T-helper 1 cell (primary cell): ENCODE measurements around the gene JPH3.
"Not testable (repeated sequence)": the region's sequence is repeated elsewhere in the genome, so short reads cannot be mapped to it uniquely, and the experiment has no call there.

Source experiments
- DNase-seq, 5 donors: peaks; one replicate each; pipeline ENCODE4 v3.0.0-alpha.2; 2012 to 2020

Gene JPH3

GRCh38 chr16:87656328-87656727, 54.0 kb downstream of the JPH3 start:
- no peak for DNase-seq

GRCh38 chr16:87657621-87658192, 55.4 kb downstream of the JPH3 start:
- no peak for DNase-seq

GRCh38 chr16:87658564-87659225, 56.4 kb downstream of the JPH3 start:
- no peak for DNase-seq

- DNase-seq, result peak in 1 of 5 donors; percentile 17
Observed at GRCh38 chr16:87661561-87661960, 59.3 kb downstream of the JPH3 start.

- DNase-seq, result no peak
Observed at GRCh38 chr16:87662254-87663204, 60.2 kb downstream of the JPH3 start.

- no peak for DNase-seq
Observed at GRCh38 chr16:87664792-87665191, 62.5 kb downstream of the JPH3 start.

- DNase-seq, result no peak
Observed at GRCh38 chr16:87665193-87665592, 62.9 kb downstream of the JPH3 start.

GRCh38 chr16:87666919-87667318, 64.6 kb downstream of the JPH3 start:
- no peak for DNase-seq

- no peak for DNase-seq
Observed at GRCh38 chr16:87667443-87667842, 65.1 kb downstream of the JPH3 start.

GRCh38 chr16:87667946-87668345, 65.6 kb downstream of the JPH3 start:
- DNase-seq, result no peak

GRCh38 chr16:87669672-87670071, 67.4 kb downstream of the JPH3 start:
- no peak for DNase-seq

GRCh38 chr16:87671221-87671620, 68.9 kb downstream of the JPH3 start:
- no peak for DNase-seq

GRCh38 chr16:87671715-87672270, 69.5 kb downstream of the JPH3 start:
- no peak for DNase-seq

- DNase-seq, result no peak
Observed at GRCh38 chr16:87674419-87674818, 72.1 kb downstream of the JPH3 start.

GRCh38 chr16:87675111-87675719, 72.9 kb downstream of the JPH3 start:
- no peak for DNase-seq

- DNase-seq, result no peak
Observed at GRCh38 chr16:87677830-87678229, 75.5 kb downstream of the JPH3 start.

- no peak for DNase-seq
Observed at GRCh38 chr16:87678618-87679017, 76.3 kb downstream of the JPH3 start.

GRCh38 chr16:87679593-87680271, 77.4 kb downstream of the JPH3 start:
- DNase-seq, result no peak

- no peak for DNase-seq
Observed at GRCh38 chr16:87680272-87680644, 78.0 kb downstream of the JPH3 start.

- not testable (repeated sequence) for DNase-seq
Observed at GRCh38 chr16:87681051-87681602, 78.8 kb downstream of the JPH3 start.

GRCh38 chr16:87681981-87682570, 79.8 kb downstream of the JPH3 start:
- DNase-seq, result no peak
